ENCODE data around the gene TRNP1. TPM values are rescaled to one million over a fixed set of nuclear protein-coding genes. Genes with fewer than 3 reads are reported as not detected.

The TRNP1 gene
- total RNA-seq, 2 experiments from 2014 or later, result 0.19 TPM; not detected in 1

- Histone ChIP-seq H3K36me3 (ENCODE audit: insufficient read depth, low read length) (no peaks in the 10 kb centered on the region), H3K4me1 (ENCODE audit: insufficient read depth, low read length, poor library complexity, severe bottlenecking) (no peaks in the 10 kb centered on the region), H4K20me1 (ENCODE audit: insufficient read depth, low read length) (no peaks in the 10 kb centered on the region), H3K79me2 (ENCODE audit: insufficient read depth, low read depth, low read length) (no peaks in the 10 kb centered on the region), H3K4me3 (ENCODE audit: low read depth, low read length, poor library complexity, severe bottlenecking) (no peak overlapping the region), H3K27ac (ENCODE audit: low read depth, low read length, poor library complexity, severe bottlenecking) (no peak overlapping the region), H3K9me2 (ENCODE audit: insufficient read depth, low read length) (no peaks in the 10 kb centered on the region), H3K4me2 (ENCODE audit: low read length) (no peak overlapping the region), H3K9me3 (ENCODE audit: low read length) (no peaks in the 10 kb centered on the region), H2AFZ (ENCODE audit: low read length) (no peak overlapping the region)
- ChIA-PET POLR2A (no interaction called here), CTCF (ENCODE audit: unreplicated experiment) (no interaction called here)
- BruUV-seq (replicated peaks), result no TSS peak
- TF ChIP-seq EZH2phosphoT487 (IDR thresholded peaks at IDR 0.05; ENCODE audit: borderline replicate concordance, low read depth, low read length) (no peak), CTCF (conservative IDR thresholded peaks at IDR 0.05; ENCODE audit: low read length) (no peak)
- intact Hi-C loops (cut with micrococcal nuclease; ENCODE audit: unreplicated experiment), result no loop called here
- no peak for DNase-seq (ENCODE audit: low spot score)
Measured at GRCh38 chr1:26971590-26971989, 21.9 kb upstream of the TRNP1 start.

- CTCF ChIA-PET (ENCODE audit: unreplicated experiment), result no interaction called here
- Histone ChIP-seq H2AFZ (ENCODE audit: low read length) (no peak overlapping the region), H3K4me2 (ENCODE audit: low read length) (no peak overlapping the region), H4K20me1 (ENCODE audit: insufficient read depth, low read length) (no peaks in the 10 kb centered on the region), H3K79me2 (ENCODE audit: insufficient read depth, low read depth, low read length) (no peaks in the 10 kb centered on the region), H3K4me3 (ENCODE audit: low read depth, low read length, poor library complexity, severe bottlenecking) (no peak overlapping the region), H3K4me1 (ENCODE audit: insufficient read depth, low read length, poor library complexity, severe bottlenecking) (no peaks in the 10 kb centered on the region), H3K9me3 (ENCODE audit: low read length) (no peaks in the 10 kb centered on the region), H3K27ac (ENCODE audit: low read depth, low read length, poor library complexity, severe bottlenecking) (no peak overlapping the region), H3K36me3 (ENCODE audit: insufficient read depth, low read length) (no peaks in the 10 kb centered on the region), H3K9me2 (ENCODE audit: insufficient read depth, low read length) (no peaks in the 10 kb centered on the region)
- intact Hi-C loops (cut with micrococcal nuclease; ENCODE audit: unreplicated experiment), result no loop called here
- DNase-seq (ENCODE audit: low spot score), result no peak
- no TSS peak for BruUV-seq (replicated peaks)
- TF ChIP-seq EZH2phosphoT487 (IDR thresholded peaks at IDR 0.05; ENCODE audit: borderline replicate concordance, low read depth, low read length) (no peak), CTCF (conservative IDR thresholded peaks at IDR 0.05; ENCODE audit: low read length) (no peak)
- POLR2A ChIA-PET, result no interaction called here
Measured at GRCh38 chr1:26972390-26972789, 21.1 kb upstream of the TRNP1 start.

- no TSS peak for BruUV-seq (replicated peaks)
- no peak overlapping the region for H3K4me3 ChIP-seq (ENCODE audit: low read depth, low read length, poor library complexity, severe bottlenecking)
- TF ChIP-seq EZH2phosphoT487 (IDR thresholded peaks at IDR 0.05; ENCODE audit: borderline replicate concordance, low read depth, low read length), result no peak
- no peak for TF ChIP-seq CTCF (conservative IDR thresholded peaks at IDR 0.05; ENCODE audit: low read length)
- CTCF ChIA-PET (ENCODE audit: unreplicated experiment), result no interaction called here
- no peak overlapping the region for H2AFZ ChIP-seq (ENCODE audit: low read length)
- POLR2A ChIA-PET, result no interaction called here
- H3K27ac ChIP-seq (ENCODE audit: low read depth, low read length, poor library complexity, severe bottlenecking), result no peak overlapping the region
- H3K9me3 ChIP-seq (ENCODE audit: low read length), result no peaks in the 10 kb centered on the region
- no peaks in the 10 kb centered on the region for H3K36me3 ChIP-seq (ENCODE audit: insufficient read depth, low read length)
- DNase-seq (ENCODE audit: low spot score), result no peak
- no peaks in the 10 kb centered on the region for H3K79me2 ChIP-seq (ENCODE audit: insufficient read depth, low read depth, low read length)
- intact Hi-C loops (cut with micrococcal nuclease; ENCODE audit: unreplicated experiment), result no loop called here
- no peaks in the 10 kb centered on the region for H3K4me1 ChIP-seq (ENCODE audit: insufficient read depth, low read length, poor library complexity, severe bottlenecking)
- no peaks in the 10 kb centered on the region for H3K9me2 ChIP-seq (ENCODE audit: insufficient read depth, low read length)
- no peak overlapping the region for H3K4me2 ChIP-seq (ENCODE audit: low read length)
- no peaks in the 10 kb centered on the region for H4K20me1 ChIP-seq (ENCODE audit: insufficient read depth, low read length)
Measured at GRCh38 chr1:26972821-26973220, 20.7 kb upstream of the TRNP1 start.

All from OCI-LY7 (cell line).